ENCODE data around the gene TEDDM1.

- no peak for TF ChIP-seq POLR2A (IDR thresholded peaks at IDR 0.05)
- TF ChIP-seq, protein P1, sequence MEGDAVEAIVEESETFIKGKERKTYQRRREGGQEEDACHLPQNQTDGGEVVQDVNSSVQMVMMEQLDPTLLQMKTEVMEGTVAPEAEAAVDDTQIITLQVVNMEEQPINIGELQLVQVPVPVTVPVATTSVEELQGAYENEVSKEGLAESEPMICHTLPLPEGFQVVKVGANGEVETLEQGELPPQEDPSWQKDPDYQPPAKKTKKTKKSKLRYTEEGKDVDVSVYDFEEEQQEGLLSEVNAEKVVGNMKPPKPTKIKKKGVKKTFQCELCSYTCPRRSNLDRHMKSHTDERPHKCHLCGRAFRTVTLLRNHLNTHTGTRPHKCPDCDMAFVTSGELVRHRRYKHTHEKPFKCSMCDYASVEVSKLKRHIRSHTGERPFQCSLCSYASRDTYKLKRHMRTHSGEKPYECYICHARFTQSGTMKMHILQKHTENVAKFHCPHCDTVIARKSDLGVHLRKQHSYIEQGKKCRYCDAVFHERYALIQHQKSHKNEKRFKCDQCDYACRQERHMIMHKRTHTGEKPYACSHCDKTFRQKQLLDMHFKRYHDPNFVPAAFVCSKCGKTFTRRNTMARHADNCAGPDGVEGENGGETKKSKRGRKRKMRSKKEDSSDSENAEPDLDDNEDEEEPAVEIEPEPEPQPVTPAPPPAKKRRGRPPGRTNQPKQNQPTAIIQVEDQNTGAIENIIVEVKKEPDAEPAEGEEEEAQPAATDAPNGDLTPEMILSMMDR (IDR thresholded peaks at IDR 0.05): no peak
Observed at GRCh38 chr1:182441719-182442118, 41.3 kb upstream of the TEDDM1 start.
